Adrenal gland (tissue), 12 donors: ENCODE measurements around the gene G2E3. TPM values are rescaled to one million over a fixed set of nuclear protein-coding genes. Genes with fewer than 3 reads are reported as not detected.

Experiments used
- DNase-seq, 7 donors: peaks; one replicate each; pipeline ENCODE4 v3.0.0-alpha.2; 2019 to 2020
- H3K27ac ChIP-seq, 5 donors: fragments of 200-600 bp; sonication (generic) in 4 of 5; 1 replicate in 3 of 5; 2 replicates in 2 of 5; pipeline versions ENCODE4 v1.5.1 to v1.8.0; 2016 to 2020; ENCODE audit warnings: mild to moderate bottlenecking in 1 of 5
- H3K27me3 ChIP-seq: fragments of 200-600 bp; 2 replicates; pipeline ENCODE4 v1.8.0; 2021
- H3K36me3 ChIP-seq, 2 donors: fragments of 200-600 bp; replicated peaks in 1 of 2; 1 replicate in 1 of 2; 2 replicates in 1 of 2; pipeline versions ENCODE4 v1.5.1 to v1.8.0; 2018 to 2022
- H3K4me1 ChIP-seq, 2 donors: fragments of 200-600 bp; replicated peaks in 1 of 2; 1 replicate in 1 of 2; 2 replicates in 1 of 2; pipeline versions ENCODE4 v1.5.1 to v1.8.0; 2018 to 2021
- H3K4me3 ChIP-seq, 4 donors: fragments of 200-600 bp; sonication (generic) in 3 of 4; one replicate each; pipeline ENCODE4 v1.5.1; 2016 to 2018
- H3K9me3 ChIP-seq, 3 donors: fragments of 200-600 bp; sonication (generic) in 1 of 3; replicated peaks in 1 of 3; 1 replicate in 2 of 3; 2 replicates in 1 of 3; pipeline versions ENCODE4 v1.5.1 to v1.8.0; 2016 to 2021
- CTCF ChIP-seq, 6 experiments: fragments of 450-650 bp in 4 of 6; fragments of 200-600 bp in 2 of 6; sonication (generic) in 1 of 6; IDR thresholded peaks; 1 replicate in 5 of 6; 2 replicates in 1 of 6; pipeline versions ENCODE4 v1.5.1 to v1.8.0; 2016 to 2021; ENCODE audit warnings: antibody characterized with exemption in 6 of 6, mild to moderate bottlenecking in 2 of 6, moderate library complexity in 1 of 6
- POLR2A ChIP-seq, 2 donors: fragments of 450-650 bp; IDR thresholded peaks; one replicate each; pipeline ENCODE4 v1.6.1; 2017; ENCODE audit warnings: antibody characterized with exemption in 2 of 2, mild to moderate bottlenecking in 2 of 2, moderate library complexity in 1 of 2
- WGBS, 4 donors: extraction: QIAGEN DNeasy Blood & Tissue Kit in 2 of 4; methylation state at CpG; one replicate each; pipeline versions ENCODE4 v1.1.5 to v1.1.7; 2013 to 2017; 5-methylcytosine and 5-hydroxymethylcytosine counted together
- intact Hi-C, 2 donors: fragments of 100-400 bp; cut with DNase I; formaldehyde crosslinking; loops; one replicate each; pipeline versions ENCODE4 v1.14.1 to v1.15.0; 2022 to 2023
- polyA plus RNA-seq, 3 donors: library from polyadenylated mRNA; stranded (reverse); fragments of 200-250 nt in 2 of 3; fragments of 350-450 nt in 1 of 3; fragmentation: Illumina TruSeq in 1 of 3; extraction: RNeasy Lipid Tissue Mini Kit (QIAGEN cat#74804) in 1 of 3; gene quantifications; one replicate each; pipeline ENCODE4 v1.2.3, GENCODE V29; 2013 to 2014
- total RNA-seq, 9 donors: library from RNA; depleted of rRNA in 4 of 9; stranded (reverse); fragments of >200 nt in 4 of 9; fragments of 120-200 nt in 1 of 9; fragmentation: NEBNext Ultra II Directional in 1 of 9; extraction: Animal tissue kit (Norgen Biotek cat#: 25700) in 1 of 9; gene quantifications; one replicate each; pipeline versions ENCODE4 v1.1.0 to v1.2.4, GENCODE V29; 2013 to 2023
- donor health status: healthy with polysubstance abuse.
- donor health status: Bipolar disorder and iron deficiency.
- donor health status: DM: yes; HTN: yes; CAD: no.
- donor health status: DM: no; HTN: no; CAD: no.
- donor health status: DM: no; HTN: no; CAD: no.
- donor health status: DM: yes; HTN: yes; CAD: no.

The G2E3 gene
- total and polyA plus RNA-seq, 12 donors: 2.4 to 18.4 (median 9.7) TPM

GRCh38 chr14:30588873-30589272 is 29.9 kb downstream of the G2E3 start:
- TF ChIP-seq POLR2A (IDR thresholded peaks at IDR 0.05) (no peak), CTCF (IDR thresholded peaks at IDR 0.05) (no peak)
- Histone ChIP-seq H3K9me3 (no peaks in the 10 kb centered on the region), H3K36me3 (peaks cover 0 to 11% of the 10 kb centered on the region in 2 donors), H3K4me3 (no peak overlapping the region), H3K27me3 (no peaks in the 10 kb centered on the region), H3K27ac (no peak overlapping the region), H3K4me1 (no peaks in the 10 kb centered on the region)
- intact Hi-C loops: no loop called here
- DNase-seq: no peak

GRCh38 chr14:30596935-30597334 is 38.0 kb downstream of the G2E3 start:
- 63 to 81% (median 73%) methylated on average over 1 of the region's 1 CpG for WGBS, 4 donors
- DNase-seq: no peak
- no peak for TF ChIP-seq CTCF (IDR thresholded peaks at IDR 0.05)
- TF ChIP-seq POLR2A (IDR thresholded peaks at IDR 0.05): no peak
- H3K4me1 ChIP-seq: no peaks in the 10 kb centered on the region
- H3K9me3 ChIP-seq: no peaks in the 10 kb centered on the region
- H3K4me3 ChIP-seq: no peak overlapping the region
- no peak overlapping the region for H3K27ac ChIP-seq
- intact Hi-C loops: no loop called here
- peaks cover 0 to 18% of the 10 kb centered on the region in 2 donors for H3K36me3 ChIP-seq
- H3K27me3 ChIP-seq: no peaks in the 10 kb centered on the region

- Histone ChIP-seq H3K4me1 (no peaks in the 10 kb centered on the region), H3K36me3 (peaks cover 0 to 24% of the 10 kb centered on the region in 2 donors), H3K4me3 (no peak overlapping the region), H3K9me3 (no peaks in the 10 kb centered on the region), H3K27ac (no peak overlapping the region), H3K27me3 (no peaks in the 10 kb centered on the region)
- intact Hi-C loops: no loop called here
- TF ChIP-seq POLR2A (IDR thresholded peaks at IDR 0.05): no peak
- TF ChIP-seq CTCF (IDR thresholded peaks at IDR 0.05): no peak
- DNase-seq: no peak
Observed at GRCh38 chr14:30597504-30597903, 38.5 kb downstream of the G2E3 start.

- no peaks in the 10 kb centered on the region for H3K27me3 ChIP-seq
- no peak for DNase-seq
- TF ChIP-seq POLR2A (IDR thresholded peaks at IDR 0.05) (no peak), CTCF (IDR thresholded peaks at IDR 0.05) (no peak)
- H3K9me3 ChIP-seq: no peaks in the 10 kb centered on the region
- WGBS, 4 donors: 84 to 92% (median 90%) methylated on average over 8 of the region's 8 CpGs
- no peak overlapping the region for H3K27ac ChIP-seq
- no peak overlapping the region for H3K4me3 ChIP-seq
- intact Hi-C loops: no loop called here
- peaks cover 0 to 26% of the 10 kb centered on the region in 2 donors for H3K36me3 ChIP-seq
- H3K4me1 ChIP-seq: no peaks in the 10 kb centered on the region
Observed at GRCh38 chr14:30600922-30601918, 42.3 kb downstream of the G2E3 start.
